NT2/D1 (cell line): ENCODE measurements around the gene FTO.

Experiments used
- DNase-seq: peaks from one replicate; pipeline ENCODE4 v3.0.0-alpha.2; 2011; ENCODE audit warnings: low read depth, low spot score
- H3K27me3 ChIP-seq: 2 replicates; pipeline ENCODE4 v1.6.0; 2011; ENCODE audit warnings: mild to moderate bottlenecking; ENCODE audit not compliant: insufficient read length, insufficient read depth
- H3K36me3 ChIP-seq: 2 replicates; pipeline ENCODE4 v1.6.1; 2011; ENCODE audit warnings: mild to moderate bottlenecking, low read length, mixed read lengths; ENCODE audit not compliant: insufficient read depth, insufficient read length
- H3K4me1 ChIP-seq: 2 replicates; pipeline ENCODE4 v1.5.1; 2011; ENCODE audit not compliant: insufficient read depth, insufficient read length
- H3K4me3 ChIP-seq: 2 replicates; pipeline ENCODE4 v1.5.1; 2011; ENCODE audit warnings: low read depth; ENCODE audit not compliant: insufficient read length
- H3K9ac ChIP-seq: 2 replicates; pipeline ENCODE4 v1.6.0; 2011; ENCODE audit warnings: low read depth; ENCODE audit not compliant: insufficient read length
- H3K9me3 ChIP-seq: 2 replicates; pipeline ENCODE4 v1.5.1; 2011; ENCODE audit warnings: mild to moderate bottlenecking, low read length; ENCODE audit not compliant: insufficient read depth
- SUZ12 ChIP-seq: IDR thresholded peaks from 2 replicates; pipeline ENCODE4 v1.6.1; 2011; ENCODE audit not compliant: insufficient read length, insufficient read depth; ENCODE audit errors: extremely low read depth
- YY1 ChIP-seq: IDR thresholded peaks from 2 replicates; pipeline ENCODE4 v1.6.1; 2011; ENCODE audit not compliant: insufficient read length, insufficient read depth
- ZNF274 ChIP-seq: IDR thresholded peaks from 2 replicates; pipeline ENCODE4 v1.6.1; 2011; ENCODE audit warnings: mild to moderate bottlenecking, low read depth, low read length

FTO gene

DNA sequence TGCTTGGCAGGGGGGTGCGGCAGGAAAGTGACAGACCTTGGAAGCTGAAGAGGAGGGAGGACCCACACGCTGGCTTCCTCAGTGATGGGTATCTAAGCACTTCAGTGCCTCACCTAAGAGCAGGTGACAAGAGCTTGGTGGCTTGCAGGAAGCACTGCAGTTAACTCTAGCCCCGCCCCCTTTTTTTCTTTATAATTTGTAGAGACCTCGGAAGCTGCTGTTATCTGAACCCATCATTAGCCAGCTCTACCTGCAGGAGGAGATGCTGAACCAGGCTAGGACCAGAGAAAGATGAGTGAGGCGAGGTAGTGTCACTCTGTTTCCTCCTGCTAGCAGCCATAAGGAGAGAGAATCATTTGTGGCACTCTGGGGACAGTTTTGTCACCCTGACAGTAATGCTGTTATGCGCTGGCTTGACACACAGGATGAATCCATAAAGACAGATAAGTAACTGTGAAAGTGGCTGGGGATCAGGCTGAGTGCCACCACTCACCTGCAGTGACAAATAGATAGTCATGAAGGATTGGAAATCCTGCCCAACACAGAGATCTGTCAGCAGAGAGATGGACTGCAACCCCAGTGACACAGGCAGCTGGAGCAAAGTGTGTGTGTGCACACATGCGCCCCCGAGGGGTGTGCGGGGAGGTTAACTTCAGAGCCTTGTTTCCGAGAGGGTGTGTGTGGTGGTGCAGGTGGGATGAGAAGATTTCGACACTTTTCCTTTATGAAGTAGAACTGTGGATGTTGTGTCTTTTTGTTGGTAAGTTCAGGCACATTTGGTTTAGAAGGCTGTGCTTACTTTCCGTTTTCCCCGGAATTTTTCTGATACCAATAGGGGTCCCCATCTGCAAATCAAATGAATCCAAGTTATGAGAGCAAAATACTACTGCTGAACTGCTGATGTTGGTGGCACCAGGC, 358.7 kb downstream of the FTO start:
- no peaks in the 10 kb centered on the region for H3K27me3 ChIP-seq
- no peak overlapping the region for H3K9ac ChIP-seq
- H3K4me3 ChIP-seq = no peak overlapping the region
- no peak for DNase-seq
- no peaks in the 10 kb centered on the region for H3K36me3 ChIP-seq
- no peak for TF ChIP-seq ZNF274
- TF ChIP-seq YY1 = no peak
- no peak for TF ChIP-seq SUZ12
- H3K9me3 ChIP-seq = no peaks in the 10 kb centered on the region
- H3K4me1 ChIP-seq = no peaks in the 10 kb centered on the region

DNA sequence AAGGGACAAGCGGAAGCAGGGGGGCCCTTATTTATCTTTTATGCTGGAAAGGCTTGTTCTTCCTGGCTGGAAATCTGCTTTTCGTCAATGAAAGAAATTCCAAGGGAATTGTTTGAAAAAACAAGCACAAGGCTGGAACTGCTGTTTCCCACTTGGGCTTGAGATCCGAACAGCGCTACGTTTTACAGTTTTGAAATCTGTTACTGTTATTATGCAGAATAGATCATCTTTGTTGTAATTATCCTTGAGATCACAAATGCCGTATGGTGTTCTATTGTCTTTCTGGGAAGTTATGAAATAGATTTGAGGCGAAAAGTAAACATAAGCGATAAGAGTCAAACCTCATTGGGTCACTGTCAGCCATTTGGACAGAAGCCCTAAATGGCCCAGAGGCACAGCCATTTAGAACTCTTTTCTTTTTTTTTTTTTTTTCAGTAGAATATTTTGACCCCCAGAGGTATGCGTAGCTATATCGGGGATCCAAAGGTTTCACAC, 359.4 kb downstream of the FTO start:
- H3K9me3 ChIP-seq = no peaks in the 10 kb centered on the region
- H3K4me1 ChIP-seq = no peaks in the 10 kb centered on the region
- H3K36me3 ChIP-seq = no peaks in the 10 kb centered on the region
- no peaks in the 10 kb centered on the region for H3K27me3 ChIP-seq
- no peak for TF ChIP-seq ZNF274
- no peak for TF ChIP-seq SUZ12
- no peak for TF ChIP-seq YY1
- no peak overlapping the region for H3K9ac ChIP-seq
- H3K4me3 ChIP-seq = no peak overlapping the region
- DNase-seq = no peak

DNA sequence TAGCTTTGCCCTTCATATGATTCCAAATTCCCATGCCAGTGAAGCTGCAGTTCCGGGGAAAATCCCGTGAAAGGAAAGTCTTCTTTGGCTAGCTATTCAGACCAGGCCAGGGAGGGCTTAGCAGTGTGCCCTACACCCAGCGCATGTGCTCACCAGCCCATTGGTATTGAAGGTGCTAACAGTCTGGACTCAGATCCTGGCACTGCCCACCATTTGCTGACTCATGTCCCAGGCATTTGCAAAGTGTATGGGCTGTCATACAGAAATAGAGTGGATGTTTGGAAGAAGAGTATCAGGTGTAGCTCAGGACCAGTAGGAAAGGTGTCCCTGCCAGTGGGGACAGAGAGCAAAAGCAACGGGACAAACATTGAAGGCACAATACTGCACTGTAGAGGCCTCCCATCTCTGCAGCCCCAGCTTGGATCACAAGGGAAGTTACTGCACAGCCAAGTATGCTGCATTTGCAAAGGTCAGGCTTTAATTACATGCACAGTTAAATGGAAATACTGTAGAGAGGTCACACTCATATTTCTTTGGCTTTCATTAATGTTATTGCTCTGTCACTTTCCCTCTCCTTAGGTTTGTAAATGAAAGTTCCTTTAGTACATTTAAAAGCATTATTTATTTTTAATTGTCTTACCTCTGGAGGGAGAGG, 362.6 kb downstream of the FTO start:
- TF ChIP-seq ZNF274 (no peak), SUZ12 (no peak)
- Histone ChIP-seq H3K27me3 (no peaks in the 10 kb centered on the region), H3K4me3 (no peak overlapping the region), H3K9me3 (no peaks in the 10 kb centered on the region), H3K9ac (no peak overlapping the region), H3K4me1 (no peaks in the 10 kb centered on the region), H3K36me3 (no peaks in the 10 kb centered on the region)
- DNase-seq = no peak

DNA sequence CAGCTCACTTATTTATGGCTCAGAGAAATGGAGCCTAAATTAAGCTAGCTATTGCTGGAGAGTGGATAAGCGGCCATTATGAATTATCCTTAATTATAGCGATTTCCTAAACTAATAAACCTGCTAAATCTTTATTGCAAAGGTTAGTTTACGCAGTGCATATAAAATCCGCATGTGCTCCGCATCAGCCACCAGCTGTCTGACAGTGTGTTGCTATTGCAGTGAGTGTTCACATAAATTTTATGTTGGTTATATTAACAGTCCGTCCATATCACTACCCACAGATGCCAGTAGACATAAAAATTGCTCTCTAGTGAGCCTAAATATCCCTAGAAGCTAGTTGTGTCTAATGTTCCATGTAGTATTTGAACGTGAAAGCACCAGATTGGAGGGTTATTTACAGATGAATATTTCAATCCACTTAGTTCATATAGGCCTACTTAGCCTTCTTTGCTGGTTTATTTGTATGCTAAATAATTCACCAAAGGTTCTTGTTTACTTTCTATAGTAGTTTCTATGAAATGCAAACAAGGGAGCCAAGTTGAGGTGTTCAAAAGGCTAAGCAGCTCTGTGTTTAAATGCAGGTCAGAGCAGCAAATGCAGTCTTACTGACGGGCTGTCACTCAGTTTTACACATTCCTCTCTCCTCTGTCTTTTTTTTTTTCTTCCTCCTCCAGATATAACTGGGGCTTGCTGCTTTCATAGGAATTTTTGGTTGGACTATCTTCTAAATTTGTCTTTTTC, 363.5 kb downstream of the FTO start:
- no peaks in the 10 kb centered on the region for H3K27me3 ChIP-seq
- no peak overlapping the region for H3K9ac ChIP-seq
- no peaks in the 10 kb centered on the region for H3K36me3 ChIP-seq
- H3K9me3 ChIP-seq = no peaks in the 10 kb centered on the region
- H3K4me3 ChIP-seq = no peak overlapping the region
- TF ChIP-seq ZNF274 = no peak
- TF ChIP-seq YY1 = no peak
- TF ChIP-seq SUZ12 = no peak
- no peaks in the 10 kb centered on the region for H3K4me1 ChIP-seq
- no peak for DNase-seq

DNA sequence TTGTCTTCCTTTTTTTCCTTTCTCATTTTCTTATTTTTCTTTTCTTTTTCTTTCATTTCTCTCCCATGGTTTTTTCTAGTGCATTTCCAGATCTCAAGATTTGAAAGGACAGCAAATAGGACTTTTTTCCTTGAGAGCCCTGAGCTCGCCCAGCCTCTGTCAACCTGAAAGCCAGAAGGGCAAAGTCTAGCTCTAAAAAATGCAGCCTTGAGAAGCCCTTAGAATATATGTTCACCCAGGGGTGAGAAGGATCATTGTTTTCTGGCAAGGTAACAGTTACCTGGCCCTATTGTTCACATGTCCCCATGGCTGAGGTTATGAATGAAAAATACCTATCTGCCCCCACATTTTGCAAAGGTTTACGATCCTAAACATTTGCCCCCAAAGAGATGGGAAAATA, 364.3 kb downstream of the FTO start:
- H3K4me3 ChIP-seq = no peak overlapping the region
- H3K9me3 ChIP-seq = no peaks in the 10 kb centered on the region
- no peak for DNase-seq
- no peaks in the 10 kb centered on the region for H3K27me3 ChIP-seq
- TF ChIP-seq ZNF274 (no peak), SUZ12 (no peak), YY1 (no peak)
- no peak overlapping the region for H3K9ac ChIP-seq
- no peaks in the 10 kb centered on the region for H3K36me3 ChIP-seq
- no peaks in the 10 kb centered on the region for H3K4me1 ChIP-seq

DNA sequence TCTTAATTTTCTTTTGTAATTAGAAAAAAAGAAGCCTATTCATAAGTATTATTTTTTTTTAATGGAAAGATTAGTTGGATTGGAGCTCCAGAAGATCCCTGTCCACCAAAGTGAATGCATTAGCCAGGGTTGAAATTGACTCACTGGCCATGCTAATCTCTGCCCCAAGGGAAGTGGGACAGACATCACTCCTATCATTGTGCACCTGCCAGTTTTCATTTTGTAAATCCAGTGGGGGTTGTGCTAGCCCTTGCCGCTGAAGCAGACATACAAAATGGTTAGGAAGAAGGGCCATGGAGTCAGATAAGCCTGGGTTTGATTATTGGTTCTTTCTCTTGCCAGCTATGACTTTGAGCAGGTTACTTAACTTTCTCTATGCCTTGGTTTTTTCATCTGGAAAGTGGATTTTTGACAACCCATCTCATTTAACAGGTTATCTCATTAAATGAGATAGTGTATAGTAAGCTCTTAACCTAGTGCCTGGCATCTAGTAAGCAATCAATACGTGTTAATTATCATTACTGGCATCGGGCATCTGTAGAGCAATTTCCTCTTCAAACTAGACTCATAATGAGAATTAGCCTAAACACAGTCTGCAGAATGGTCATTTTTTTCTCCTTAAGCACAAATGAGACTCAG, 365.8 kb downstream of the FTO start:
- Histone ChIP-seq H3K4me3 (no peak overlapping the region), H3K36me3 (no peaks in the 10 kb centered on the region), H3K27me3 (no peaks in the 10 kb centered on the region), H3K9ac (no peak overlapping the region), H3K4me1 (no peaks in the 10 kb centered on the region), H3K9me3 (no peaks in the 10 kb centered on the region)
- no peak for DNase-seq
- TF ChIP-seq YY1 (no peak), ZNF274 (no peak), SUZ12 (no peak)
